ENCODE results near the gene TRMT112. TPM values are rescaled to one million over a fixed set of nuclear protein-coding genes. Genes with fewer than 3 reads are reported as not detected.

The TRMT112 gene
- total RNA-seq, 1 donor from 2014 or later = 156 TPM

GRCh38 chr11:64275031-64275800 is 42.1 kb downstream of the TRMT112 start:
- TF ChIP-seq, protein P1, sequence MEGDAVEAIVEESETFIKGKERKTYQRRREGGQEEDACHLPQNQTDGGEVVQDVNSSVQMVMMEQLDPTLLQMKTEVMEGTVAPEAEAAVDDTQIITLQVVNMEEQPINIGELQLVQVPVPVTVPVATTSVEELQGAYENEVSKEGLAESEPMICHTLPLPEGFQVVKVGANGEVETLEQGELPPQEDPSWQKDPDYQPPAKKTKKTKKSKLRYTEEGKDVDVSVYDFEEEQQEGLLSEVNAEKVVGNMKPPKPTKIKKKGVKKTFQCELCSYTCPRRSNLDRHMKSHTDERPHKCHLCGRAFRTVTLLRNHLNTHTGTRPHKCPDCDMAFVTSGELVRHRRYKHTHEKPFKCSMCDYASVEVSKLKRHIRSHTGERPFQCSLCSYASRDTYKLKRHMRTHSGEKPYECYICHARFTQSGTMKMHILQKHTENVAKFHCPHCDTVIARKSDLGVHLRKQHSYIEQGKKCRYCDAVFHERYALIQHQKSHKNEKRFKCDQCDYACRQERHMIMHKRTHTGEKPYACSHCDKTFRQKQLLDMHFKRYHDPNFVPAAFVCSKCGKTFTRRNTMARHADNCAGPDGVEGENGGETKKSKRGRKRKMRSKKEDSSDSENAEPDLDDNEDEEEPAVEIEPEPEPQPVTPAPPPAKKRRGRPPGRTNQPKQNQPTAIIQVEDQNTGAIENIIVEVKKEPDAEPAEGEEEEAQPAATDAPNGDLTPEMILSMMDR (IDR thresholded peaks at IDR 0.05) = no peak
- H3K36me3 Mint-ChIP-seq (ENCODE audit: low read depth) = peaks cover 26% of the 10 kb centered on the region
- no peak overlapping the region for H3K4me3 Mint-ChIP-seq
- no peaks in the 10 kb centered on the region for H3K9me3 Mint-ChIP-seq
- ChIA-PET CTCF (interaction anchor here (1.4 kb wide), 1 partner anchor 29 kb away, joined by 5 read pairs; no protein-coding TSS in a partner anchor), POLR2A (interaction anchor here (0.6 to 2.3 kb wide), 2 partner anchors 9 to 33 kb away, joined by 3 to 8 read pairs; partner anchors contain the start of gene BAD)
- H3K27me3 Mint-ChIP-seq = no peaks in the 10 kb centered on the region
- peaks cover 8% of the 10 kb centered on the region for H3K4me1 Mint-ChIP-seq
- DNase-seq = no peak
- ATAC-seq (ENCODE audit: low read depth) = no peak
- intact Hi-C loops (cut with micrococcal nuclease) = no loop called here
- H3K27ac Mint-ChIP-seq = peak overlapping the region; percentile 30

DNA sequence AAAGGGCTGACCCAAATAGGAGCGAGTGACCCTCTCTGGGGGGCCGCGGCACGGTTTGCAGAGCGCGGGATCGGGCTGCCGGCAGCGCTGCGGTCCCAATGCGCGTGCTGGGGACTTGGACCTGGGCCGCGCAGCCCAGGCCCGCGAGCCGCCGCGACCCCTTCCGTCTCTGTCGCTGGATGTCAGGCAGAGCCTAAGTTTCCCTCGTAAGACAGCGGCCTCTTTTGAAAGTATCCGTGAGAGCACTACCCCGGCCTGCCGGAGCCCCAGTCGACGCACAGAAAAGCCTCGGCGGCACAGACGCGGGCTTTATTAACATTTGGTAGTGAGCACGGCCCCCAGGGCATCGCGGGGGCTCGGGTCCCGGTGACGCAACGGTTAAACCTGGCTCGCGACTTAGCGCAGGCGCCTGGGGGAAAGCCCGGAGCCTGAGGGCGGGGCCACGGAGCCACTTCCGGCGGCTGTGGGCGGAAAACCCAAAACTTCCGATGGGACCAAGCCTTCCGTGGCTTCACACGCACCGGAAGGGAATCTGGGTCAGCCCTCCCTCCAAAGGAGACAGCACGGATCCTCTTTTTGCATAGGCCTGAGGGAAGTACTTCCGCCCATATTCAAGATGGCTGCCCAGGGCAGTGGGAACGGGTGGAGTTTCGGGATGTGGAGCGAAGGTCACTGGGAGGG is 47.7 kb downstream of the TRMT112 start:
- intact Hi-C loops (cut with micrococcal nuclease) = loop anchor here (1.0 kb wide), 14 partner anchors 16 to 116 kb away; partner anchors contain the start of genes CCDC88B, DNAJC4, ESRRA and FKBP2
- ATAC-seq (ENCODE audit: low read depth) (peak; percentile 72), DNase-seq (peak; percentile 97)
- Mint-ChIP-seq H3K27ac (peak overlapping the region; percentile 95), H3K4me1 (peaks cover 23% of the 10 kb centered on the region), H3K9me3 (no peaks in the 10 kb centered on the region), H3K27me3 (no peaks in the 10 kb centered on the region), H3K36me3 (ENCODE audit: low read depth) (peaks cover 11% of the 10 kb centered on the region), H3K4me3 (peak overlapping the region; percentile 97)
- POLR2A ChIA-PET = interaction anchor here (0.8 to 6.0 kb wide), 15 partner anchors 14 to 1428 kb away, joined by 3 to 119 read pairs (median 15); partner anchors contain the start of genes BAD, CCDC88B, DNAJC4 and ESRRA
- TF ChIP-seq, protein P1 (IDR thresholded peaks at IDR 0.05) = no peak
- CTCF ChIA-PET = interaction anchor here (0.8 to 5.7 kb wide), 6 partner anchors 15 to 65 kb away, joined by 3 to 55 read pairs (median 8); partner anchors contain the start of genes CATSPERZ, PLCB3, PRDX5 and TRMT112

DNA sequence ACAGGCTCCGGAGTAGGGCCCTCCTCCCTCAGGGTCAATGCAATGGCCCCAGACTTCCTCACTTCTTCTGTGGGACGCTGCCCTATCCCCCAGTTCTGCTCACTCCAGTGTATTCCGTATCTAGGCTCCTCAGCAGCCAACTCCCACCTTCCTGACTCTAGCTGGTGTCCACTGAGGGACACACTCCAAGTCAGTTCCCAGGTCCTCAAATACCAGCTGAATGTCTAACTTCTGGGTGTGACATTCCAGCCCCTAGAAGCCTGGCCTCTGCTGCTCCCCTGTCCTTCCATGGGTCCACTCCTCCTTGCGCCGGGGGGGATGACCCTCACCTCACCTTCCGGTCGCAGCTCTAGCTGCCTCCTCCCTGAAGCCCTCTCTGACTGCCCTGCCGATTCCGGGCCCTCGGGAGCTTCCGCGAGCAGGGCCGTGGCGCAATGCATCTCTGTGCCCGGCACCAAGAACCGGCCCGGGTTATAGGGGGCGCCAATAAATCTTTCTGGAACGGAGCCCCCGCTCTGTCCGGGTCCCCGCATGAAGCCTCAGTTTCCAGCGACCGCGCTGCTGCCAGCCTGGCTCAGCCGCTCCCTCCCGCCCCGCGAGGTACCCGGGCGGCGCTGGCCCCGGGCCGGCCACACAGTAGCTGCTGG is 48.3 kb downstream of the TRMT112 start:
- Mint-ChIP-seq H3K4me3 (peak overlapping the region; percentile 97), H3K27ac (peak overlapping the region; percentile 95), H3K36me3 (ENCODE audit: low read depth) (peaks cover 11% of the 10 kb centered on the region), H3K27me3 (no peaks in the 10 kb centered on the region), H3K4me1 (peaks cover 23% of the 10 kb centered on the region), H3K9me3 (no peaks in the 10 kb centered on the region)
- ATAC-seq (ENCODE audit: low read depth) (peak; percentile 1), DNase-seq (no peak)
- CTCF ChIA-PET = interaction anchor here (0.7 to 5.7 kb wide), 6 partner anchors 17 to 64 kb away, joined by 4 to 55 read pairs (median 8); partner anchors contain the start of genes CATSPERZ, PLCB3, PRDX5 and TRMT112
- intact Hi-C loops (cut with micrococcal nuclease) = loop anchor here (1.0 kb wide), 7 partner anchors 18 to 116 kb away; partner anchors contain the start of genes CCDC88B, DNAJC4, ESRRA and NUDT22
- POLR2A ChIA-PET = interaction anchor here (0.8 to 6.0 kb wide), 13 partner anchors 15 to 1428 kb away, joined by 3 to 119 read pairs (median 22); partner anchors contain the start of genes BAD, DNAJC4, ESRRA and FERMT3
- TF ChIP-seq, protein P1 (IDR thresholded peaks at IDR 0.05) = no peak

DNA sequence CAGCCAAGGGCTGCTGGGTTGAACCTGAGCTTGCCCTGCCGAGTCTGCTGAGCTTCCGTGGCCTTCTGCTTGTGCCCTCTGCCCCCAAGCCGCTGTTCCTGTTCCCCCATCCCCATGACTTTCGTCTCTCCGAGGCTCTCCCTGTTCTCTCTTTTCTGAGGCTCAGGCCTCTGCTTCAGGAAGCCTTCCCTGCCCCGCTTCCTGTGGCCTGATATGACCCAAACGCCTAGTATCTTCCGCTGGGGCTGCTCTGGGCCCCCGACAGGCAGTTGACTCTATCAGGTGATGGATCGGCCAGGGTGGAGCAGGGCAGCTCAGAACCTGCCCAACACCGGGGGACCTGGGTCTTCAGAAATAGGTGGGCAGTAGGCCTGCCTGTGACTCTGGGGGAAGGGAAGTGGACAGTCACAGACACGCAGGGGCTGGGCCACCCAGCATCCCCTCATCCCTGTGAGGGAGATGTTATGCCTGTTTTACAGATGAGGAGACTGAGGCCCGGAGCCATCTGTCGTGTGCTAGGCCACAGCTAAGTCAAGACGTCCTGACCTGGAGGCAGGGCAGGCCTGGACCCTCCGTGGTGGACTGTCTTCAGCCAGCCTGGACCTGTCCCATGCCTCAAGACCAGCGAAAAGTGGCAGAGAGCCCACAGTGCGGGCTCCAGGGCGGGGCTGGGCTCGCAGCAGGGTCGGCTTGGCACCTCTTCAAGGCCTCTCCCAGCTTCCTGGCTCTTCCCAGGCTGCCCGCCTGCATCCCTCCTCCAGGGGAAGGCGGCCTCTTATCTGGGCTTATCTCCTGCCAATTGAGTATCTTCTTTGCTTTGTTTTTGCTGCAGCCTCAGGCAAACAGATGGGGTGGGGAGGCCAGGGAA is 49.1 kb downstream of the TRMT112 start:
- no peak for DNase-seq
- TF ChIP-seq, protein P1 (IDR thresholded peaks at IDR 0.05) = no peak
- POLR2A ChIA-PET = interaction anchor here (0.8 to 6.0 kb wide), 13 partner anchors 14 to 1427 kb away, joined by 3 to 119 read pairs (median 22); partner anchors contain the start of genes BAD, DNAJC4, ESRRA and FERMT3
- peaks cover 23% of the 10 kb centered on the region for H3K4me1 Mint-ChIP-seq
- CTCF ChIA-PET = interaction anchor here (0.7 to 5.7 kb wide), 7 partner anchors 16 to 64 kb away, joined by 3 to 55 read pairs (median 6); partner anchors contain the start of genes CATSPERZ, PLCB3, PRDX5 and TRMT112
- H3K27ac Mint-ChIP-seq = peak overlapping the region; percentile 95
- peaks cover 11% of the 10 kb centered on the region for H3K36me3 Mint-ChIP-seq (ENCODE audit: low read depth)
- H3K4me3 Mint-ChIP-seq = peak overlapping the region; percentile 97
- H3K27me3 Mint-ChIP-seq = no peaks in the 10 kb centered on the region
- no peak for ATAC-seq (ENCODE audit: low read depth)
- intact Hi-C loops (cut with micrococcal nuclease) = no loop called here
- H3K9me3 Mint-ChIP-seq = no peaks in the 10 kb centered on the region

All from activated B cell treated with CpG ODN at 0.5 μM for 24 hours (primary cell).